ENCODE data around the gene RFNG. TPM values are rescaled to one million over a fixed set of nuclear protein-coding genes. Genes with fewer than 3 reads are reported as not detected.
A peak's percentile ranks its signal among the peaks of the same experiment; 100 is the strongest.

RFNG gene
- total RNA-seq, 1 experiment from 2014 or later: 31.5 TPM

DNA sequence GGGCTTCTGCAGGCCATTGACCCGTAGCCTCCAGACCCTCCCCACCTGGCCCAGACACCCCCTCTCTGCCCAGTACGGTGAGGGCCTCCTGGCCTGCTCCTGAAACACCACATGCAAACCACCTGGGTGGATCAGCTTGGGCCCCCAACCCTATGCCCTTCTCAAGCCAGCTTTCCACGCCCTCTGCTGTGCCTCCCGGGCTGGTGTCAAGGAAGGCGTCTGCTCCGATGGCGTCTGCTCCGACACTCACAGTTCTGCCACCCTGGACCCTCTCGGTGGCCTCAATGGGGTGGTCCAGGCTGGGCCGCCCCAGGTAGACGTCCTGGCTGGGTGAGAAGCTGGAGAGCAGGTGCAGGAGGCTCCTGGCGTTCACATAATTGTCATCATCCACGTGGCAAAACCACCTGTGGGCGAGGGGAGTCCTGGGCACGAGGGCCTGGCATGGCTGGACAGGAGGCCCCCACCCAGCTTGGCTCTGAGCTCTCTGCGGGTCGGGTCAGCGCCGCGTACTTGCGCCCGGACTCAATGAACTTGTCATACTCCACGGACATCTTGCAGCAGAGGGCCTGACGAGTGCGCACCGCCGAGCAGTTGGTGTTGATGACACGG is 1.4 kb downstream of the RFNG start:
- Histone ChIP-seq H3K4me3 (ENCODE audit: low read depth, low read length, poor library complexity, severe bottlenecking) (peak overlapping the region; percentile 96), H3K36me3 (ENCODE audit: insufficient read depth, low read length, poor library complexity, severe bottlenecking) (peaks cover 35% of the 10 kb centered on the region), H3K9me3 (ENCODE audit: low read depth, low read length, poor library complexity, severe bottlenecking) (no peaks in the 10 kb centered on the region), H3K27me3 (replicated peaks; ENCODE audit: insufficient read depth, low read depth, low read length, poor library complexity) (no peaks in the 10 kb centered on the region), H3K4me1 (ENCODE audit: insufficient read depth, low read length, poor library complexity, severe bottlenecking) (peaks cover 9% of the 10 kb centered on the region), H3K27ac (ENCODE audit: low read depth, low read length, poor library complexity, severe bottlenecking) (no peak overlapping the region)
- TSS peak; percentile 56 for BruUV-seq (replicated peaks)
- intact Hi-C loops (cut with micrococcal nuclease; ENCODE audit: unreplicated experiment): no loop called here
- ChIA-PET CTCF (interaction anchor here (1.7 kb wide), 1 partner anchor 13 kb away, joined by 5 read pairs; the partner anchor contains the start of gene DCXR), POLR2A (ENCODE audit: low non-redundant PET) (interaction anchor here (0.6 kb wide), 1 partner anchor 215 kb away, joined by 3 read pairs; the partner anchor contains the start of gene PPP1R27)
- no peak for DNase-seq (ENCODE audit: low spot score)
- no peak for TF ChIP-seq EZH2 (IDR thresholded peaks at IDR 0.05; ENCODE audit: borderline replicate concordance, low read depth, low read length, poor library complexity, severe bottlenecking)
- TF ChIP-seq, protein P1, sequence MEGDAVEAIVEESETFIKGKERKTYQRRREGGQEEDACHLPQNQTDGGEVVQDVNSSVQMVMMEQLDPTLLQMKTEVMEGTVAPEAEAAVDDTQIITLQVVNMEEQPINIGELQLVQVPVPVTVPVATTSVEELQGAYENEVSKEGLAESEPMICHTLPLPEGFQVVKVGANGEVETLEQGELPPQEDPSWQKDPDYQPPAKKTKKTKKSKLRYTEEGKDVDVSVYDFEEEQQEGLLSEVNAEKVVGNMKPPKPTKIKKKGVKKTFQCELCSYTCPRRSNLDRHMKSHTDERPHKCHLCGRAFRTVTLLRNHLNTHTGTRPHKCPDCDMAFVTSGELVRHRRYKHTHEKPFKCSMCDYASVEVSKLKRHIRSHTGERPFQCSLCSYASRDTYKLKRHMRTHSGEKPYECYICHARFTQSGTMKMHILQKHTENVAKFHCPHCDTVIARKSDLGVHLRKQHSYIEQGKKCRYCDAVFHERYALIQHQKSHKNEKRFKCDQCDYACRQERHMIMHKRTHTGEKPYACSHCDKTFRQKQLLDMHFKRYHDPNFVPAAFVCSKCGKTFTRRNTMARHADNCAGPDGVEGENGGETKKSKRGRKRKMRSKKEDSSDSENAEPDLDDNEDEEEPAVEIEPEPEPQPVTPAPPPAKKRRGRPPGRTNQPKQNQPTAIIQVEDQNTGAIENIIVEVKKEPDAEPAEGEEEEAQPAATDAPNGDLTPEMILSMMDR (conservative IDR thresholded peaks at IDR 0.05; ENCODE audit: low read depth, low read length): no peak

DNA sequence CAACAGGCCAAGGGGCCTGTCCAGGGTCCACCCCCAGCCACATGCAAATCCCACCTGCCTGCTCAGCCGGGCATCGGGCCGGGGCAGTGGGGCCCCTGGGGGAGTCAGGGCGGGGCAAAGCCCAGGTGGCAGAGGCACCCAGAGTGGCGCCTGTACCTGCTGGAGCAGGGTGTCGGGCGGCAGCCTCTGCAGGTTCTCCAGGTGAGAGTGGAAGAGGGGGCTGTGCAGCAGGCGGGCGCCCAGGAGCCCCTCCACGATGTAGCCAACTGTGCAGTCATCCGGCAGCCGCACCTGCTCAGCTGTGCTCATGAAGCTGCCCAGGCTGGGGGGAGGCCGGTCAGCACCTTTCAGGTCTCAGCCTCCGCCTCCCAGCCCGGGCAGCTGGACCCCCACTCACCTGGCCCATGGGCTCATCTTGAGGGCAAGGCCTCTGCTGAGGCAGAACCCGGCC is 2.1 kb downstream of the RFNG start:
- BruUV-seq (replicated peaks): no TSS peak
- Histone ChIP-seq H3K27me3 (replicated peaks; ENCODE audit: insufficient read depth, low read depth, low read length, poor library complexity) (no peaks in the 10 kb centered on the region), H3K27ac (ENCODE audit: low read depth, low read length, poor library complexity, severe bottlenecking) (no peak overlapping the region), H3K36me3 (ENCODE audit: insufficient read depth, low read length, poor library complexity, severe bottlenecking) (peaks cover 28% of the 10 kb centered on the region), H3K4me1 (ENCODE audit: insufficient read depth, low read length, poor library complexity, severe bottlenecking) (peaks cover 9% of the 10 kb centered on the region), H3K4me3 (ENCODE audit: low read depth, low read length, poor library complexity, severe bottlenecking) (no peak overlapping the region), H3K9me3 (ENCODE audit: low read depth, low read length, poor library complexity, severe bottlenecking) (no peaks in the 10 kb centered on the region)
- DNase-seq (ENCODE audit: low spot score): no peak
- ChIA-PET POLR2A (ENCODE audit: low non-redundant PET) (interaction anchor here (0.6 kb wide), 1 partner anchor 215 kb away, joined by 3 read pairs; the partner anchor contains the start of gene PPP1R27), CTCF (interaction anchor here (1.7 kb wide), 1 partner anchor 12 kb away, joined by 5 read pairs; the partner anchor contains the start of gene DCXR)
- intact Hi-C loops (cut with micrococcal nuclease; ENCODE audit: unreplicated experiment): no loop called here
- TF ChIP-seq, protein P1 (conservative IDR thresholded peaks at IDR 0.05; ENCODE audit: low read depth, low read length): no peak
- TF ChIP-seq EZH2 (IDR thresholded peaks at IDR 0.05; ENCODE audit: borderline replicate concordance, low read depth, low read length, poor library complexity, severe bottlenecking): no peak

DNA sequence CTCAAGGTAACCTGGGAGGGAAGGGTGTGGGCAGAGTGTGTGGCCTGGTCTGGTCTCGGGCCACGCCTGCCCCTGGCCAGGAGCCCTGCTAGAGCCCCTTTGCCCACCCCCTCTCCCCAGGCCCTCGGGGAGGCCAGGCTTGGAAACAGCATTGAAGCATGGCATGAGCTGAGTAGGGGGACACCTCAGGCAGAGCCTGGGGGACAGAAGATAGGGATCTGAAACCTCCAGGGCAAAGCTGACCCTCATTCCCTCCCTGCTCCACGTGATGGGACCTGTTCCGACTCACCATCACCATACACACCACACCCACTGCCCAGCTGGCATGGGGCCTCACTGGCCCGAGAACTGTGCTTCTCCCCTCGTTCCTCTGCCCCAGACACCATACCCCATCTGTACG is 2.5 kb downstream of the RFNG start:
- BruUV-seq (replicated peaks): no TSS peak

More for the DNA sequence above, 2.5 kb downstream of the RFNG start:
- intact Hi-C loops (cut with micrococcal nuclease; ENCODE audit: unreplicated experiment): no loop called here
- TF ChIP-seq, protein P1 (conservative IDR thresholded peaks at IDR 0.05; ENCODE audit: low read depth, low read length): no peak
- TF ChIP-seq EZH2 (IDR thresholded peaks at IDR 0.05; ENCODE audit: borderline replicate concordance, low read depth, low read length, poor library complexity, severe bottlenecking): no peak
- ChIA-PET POLR2A (ENCODE audit: low non-redundant PET) (no interaction called here), CTCF (no interaction called here)
- H3K27ac ChIP-seq (ENCODE audit: low read depth, low read length, poor library complexity, severe bottlenecking): no peak overlapping the region
- no peaks in the 10 kb centered on the region for H3K27me3 ChIP-seq (replicated peaks; ENCODE audit: insufficient read depth, low read depth, low read length, poor library complexity)
- no peak for DNase-seq (ENCODE audit: low spot score)
- H3K4me1 ChIP-seq (ENCODE audit: insufficient read depth, low read length, poor library complexity, severe bottlenecking): peaks cover 9% of the 10 kb centered on the region
- H3K9me3 ChIP-seq (ENCODE audit: low read depth, low read length, poor library complexity, severe bottlenecking): no peaks in the 10 kb centered on the region
- H3K36me3 ChIP-seq (ENCODE audit: insufficient read depth, low read length, poor library complexity, severe bottlenecking): peaks cover 25% of the 10 kb centered on the region
- no peak overlapping the region for H3K4me3 ChIP-seq (ENCODE audit: low read depth, low read length, poor library complexity, severe bottlenecking)

Data from A673 (cell line).